A549 (cell line): ENCODE measurements around the gene CD9. TPM values are rescaled to one million over a fixed set of nuclear protein-coding genes. Genes with fewer than 3 reads are reported as not detected.

Experiments
- ATAC-seq, 2 experiments: fragments of 200-7000 bp in 1 of 2; fragments of >200 bp in 1 of 2; cut with Nextera tagmentation in 1 of 2; cut with Tn5 transposase in 1 of 2; 3 replicates each; pipeline versions ENCODE4 v1.8.0 to v1.9.1; 2018 to 2020; ENCODE audit warnings: mild to moderate bottlenecking in 1 of 2, moderate library complexity in 1 of 2
- CTCF ChIA-PET: fragments of 300-600 bp; sonication (Branson Sonifier 250); formaldehyde crosslinking; extraction: SDS; loops from one replicate; lab custom pipeline; 2021; ENCODE audit warnings: antibody characterized with exemption, inconsistent platforms; lab: Yijun Ruan, JAX
- POLR2A ChIA-PET: fragments of 350-600 bp; formaldehyde crosslinking; extraction: SDS; loops from one replicate; lab custom pipeline; 2021; ENCODE audit warnings: antibody characterized with exemption, inconsistent platforms; lab: Yijun Ruan, JAX
- DNase-seq, 2 experiments: peaks; one replicate each; pipeline versions ENCODE4 v3.0.0 to v3.0.0-alpha.2; 2011 to 2016; ENCODE audit warnings: low read depth in 1 of 2, low spot score in 1 of 2
- FAIRE-seq: peaks from 2 replicates; lab custom pipeline; 2011; peaks lifted over from hg19 to GRCh38; lab: Jason Lieb, UNC
- H3K27ac ChIP-seq, 2 experiments: fragments of >200 bp; sonication (Bioruptor Twin); formaldehyde crosslinking; 3 replicates each; pipeline ENCODE4 v1.5.1; 2016 to 2017
- H3K4me1 ChIP-seq: fragments of >200 bp; sonication (Bioruptor Twin); formaldehyde crosslinking; 3 replicates; pipeline ENCODE4 v1.6.1; 2016
- H3K4me2 ChIP-seq: fragments of >200 bp; sonication (Bioruptor Twin); formaldehyde crosslinking; 3 replicates; pipeline ENCODE4 v1.6.1; 2016
- H3K4me3 ChIP-seq: fragments of >200 bp; sonication (Bioruptor Twin); formaldehyde crosslinking; 3 replicates; pipeline ENCODE4 v1.5.1; 2016
- H3K9me3 ChIP-seq: fragments of >200 bp; sonication (Bioruptor Twin); formaldehyde crosslinking; 3 replicates; pipeline ENCODE4 v1.6.1; 2016
- CBX2 ChIP-seq: fragments of 200-600 bp; sonication (generic); IDR thresholded peaks from 2 replicates; pipeline ENCODE4 v1.6.1; 2016; ENCODE audit warnings: low read depth, mild to moderate bottlenecking, borderline replicate concordance
- CHD4 ChIP-seq: fragments of 200-600 bp; sonication (generic); IDR thresholded peaks from 2 replicates; pipeline ENCODE4 v1.6.1; 2016; ENCODE audit warnings: antibody characterized with exemption, mild to moderate bottlenecking, borderline replicate concordance
- CTCF ChIP-seq: fragments of >200 bp; sonication (Bioruptor Twin); formaldehyde crosslinking; IDR thresholded peaks from 3 replicates; pipeline ENCODE4 v1.5.1; 2016
- EHMT2 ChIP-seq: fragments of 200-600 bp; sonication (generic); IDR thresholded peaks from 2 replicates; pipeline ENCODE4 v1.6.1; 2016; ENCODE audit warnings: antibody characterized with exemption, low read depth, mild to moderate bottlenecking, moderate library complexity
- ELK1 ChIP-seq: fragments of 150-350 bp; IDR thresholded peaks from 2 replicates; pipeline ENCODE4 v1.6.1; 2014; ENCODE audit warnings: low read depth, mild to moderate bottlenecking, low read length
- FOSB ChIP-seq: fragments of 250-450 bp; sonication (Bioruptor Pico); IDR thresholded peaks from 2 replicates; pipeline ENCODE4 v1.5.0; 2020; ENCODE audit warnings: mild to moderate bottlenecking, moderate library complexity
- FOSL2 ChIP-seq, 2 experiments: fragments of 450-650 bp in 1 of 2; fragments of >200 bp in 1 of 2; sonication (Bioruptor Twin) in 1 of 2; formaldehyde crosslinking; IDR thresholded peaks; 2 replicates each; pipeline versions ENCODE4 v1.5.0 to v1.6.1; 2016 to 2020; ENCODE audit warnings: mild to moderate bottlenecking in 1 of 2, moderate library complexity in 1 of 2
- GATA3 ChIP-seq: IDR thresholded peaks from 2 replicates; pipeline ENCODE4 v1.6.1; 2012; ENCODE audit warnings: borderline replicate concordance
- JUN ChIP-seq, 2 experiments: fragments of >200 bp; sonication (Bioruptor Twin); formaldehyde crosslinking; IDR thresholded peaks; 2 replicates in 1 of 2; 3 replicates in 1 of 2; pipeline ENCODE4 v1.6.1; 2016 to 2017
- JUNB ChIP-seq: fragments of >200 bp; sonication (Bioruptor Twin); formaldehyde crosslinking; IDR thresholded peaks from 2 replicates; pipeline ENCODE4 v1.6.1; 2016
- MAZ ChIP-seq: fragments of 150-350 bp; IDR thresholded peaks from 2 replicates; pipeline ENCODE4 v1.6.1; 2014; ENCODE audit warnings: antibody characterized with exemption, low read depth, low read length, borderline replicate concordance
- NR3C1 ChIP-seq: fragments of >200 bp; sonication (Bioruptor Twin); formaldehyde crosslinking; IDR thresholded peaks from 3 replicates; pipeline ENCODE4 v1.6.1; 2017
- POLR2A ChIP-seq: IDR thresholded peaks from 2 replicates; pipeline ENCODE4 v1.6.1; 2012; ENCODE audit warnings: mild to moderate bottlenecking, low read length
- RAD21 ChIP-seq, 2 experiments: fragments of >200 bp in 1 of 2; sonication (Bioruptor Twin) in 1 of 2; formaldehyde crosslinking in 1 of 2; IDR thresholded peaks in 1 of 2; conservative IDR thresholded peaks in 1 of 2; 2 replicates in 1 of 2; 3 replicates in 1 of 2; pipeline ENCODE4 v1.6.1; 2012 to 2018; ENCODE audit warnings: inconsistent platforms in 1 of 2
- RARB ChIP-seq: fragments of 250-450 bp; sonication (Bioruptor Pico); IDR thresholded peaks from 2 replicates; pipeline ENCODE4 v1.8.0; 2021; ENCODE audit warnings: mild to moderate bottlenecking, moderate library complexity
- RFX5 ChIP-seq: fragments of 450-650 bp; IDR thresholded peaks from 2 replicates; pipeline ENCODE4 v1.7.1; 2014; ENCODE audit warnings: antibody characterized with exemption, mild to moderate bottlenecking, moderate library complexity
- RNF2 ChIP-seq: fragments of 200-600 bp; sonication (generic); IDR thresholded peaks from 2 replicates; pipeline ENCODE4 v1.6.1; 2016; ENCODE audit warnings: low read depth, mild to moderate bottlenecking, antibody characterized with exemption, moderate library complexity, borderline replicate concordance
- SREBF2 ChIP-seq: fragments of 450-650 bp; IDR thresholded peaks from 2 replicates; pipeline ENCODE4 v1.6.1; 2014; ENCODE audit warnings: mild to moderate bottlenecking, moderate library complexity
- TFCP2L1 ChIP-seq: fragments of 250-450 bp; sonication (Bioruptor Pico); IDR thresholded peaks from 2 replicates; pipeline ENCODE4 v1.5.0; 2021; ENCODE audit warnings: mild to moderate bottlenecking
- TP53 ChIP-seq: fragments of 250-450 bp; sonication (Bioruptor Pico); IDR thresholded peaks from 2 replicates; pipeline ENCODE4 v1.5.0; 2021; ENCODE audit warnings: mild to moderate bottlenecking, moderate library complexity
- ZC3H11A ChIP-seq: fragments of 450-650 bp; IDR thresholded peaks from 2 replicates; pipeline ENCODE4 v1.6.1; 2014; ENCODE audit warnings: antibody characterized with exemption, mild to moderate bottlenecking
- WGBS: methylation state at CpG from one replicate; pipeline ENCODE4 v1.1.6; 2017; ENCODE audit errors: missing lambda C conversion rate; 5-methylcytosine and 5-hydroxymethylcytosine counted together
- polyA plus RNA-seq, 4 experiments: library from polyadenylated mRNA; depleted of rRNA in 3 of 4; stranded (reverse); fragments of >200 nt; fragmentation: RNase III in 1 of 4; extraction: RNeasy Plus Mini Kit Qiagen cat#74134 plus additional on column Dnase treatment in 1 of 4; gene quantifications; 2 replicates in 3 of 4; 3 replicates in 1 of 4; pipeline ENCODE4 v1.2.3, GENCODE V29; 2011 to 2017
- TF ChIP-seq, protein P1 (sequence below): fragments of >200 bp; sonication (Bioruptor Twin); formaldehyde crosslinking; IDR thresholded peaks from 3 replicates; pipeline ENCODE4 v1.6.1; 2016

Gene CD9
- polyA plus RNA-seq, 2 of the 4 experiments (the other 2 are of a cell fraction): 116 to 185 TPM

DNA sequence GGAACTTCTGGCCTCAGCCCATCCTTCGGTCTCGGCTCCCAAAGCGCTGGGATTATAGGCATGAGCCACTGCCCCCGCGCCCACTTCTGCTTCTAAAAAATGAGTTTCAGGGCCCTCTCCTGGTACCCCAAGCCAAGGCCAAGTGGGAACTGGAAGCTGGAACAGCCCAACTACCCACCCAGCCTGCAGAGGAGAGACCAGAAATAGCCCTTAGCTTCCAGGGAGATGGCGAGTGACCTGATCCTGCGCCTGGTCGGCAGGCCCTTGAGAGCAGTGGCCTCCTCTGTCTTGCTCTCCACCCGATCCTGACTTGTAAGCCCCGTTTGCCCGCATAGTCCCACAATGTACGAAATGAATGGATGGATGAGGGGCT is 79.0 kb downstream of the CD9 start:
- Histone ChIP-seq H3K4me1 (peaks cover 40% of the 10 kb centered on the region), H3K4me2 (peak overlapping the region; percentile 92), H3K9me3 (no peaks in the 10 kb centered on the region), H3K27ac (peak overlapping the region; percentile 97), H3K4me3 (peak overlapping the region; percentile 9; the same call in 2 of the 3 replicates)
- POLR2A ChIA-PET: interaction anchor here (1.3 to 2.4 kb wide), 7 partner anchors 16 to 212 kb away, joined by 3 to 9 read pairs (median 7); partner anchors contain the start of genes CD9 and VAMP1
- DNase-seq (no peak), ATAC-seq (no peak), FAIRE-seq (no peak)
- 80% methylated on average over 12 of the region's 12 CpGs for WGBS
- CTCF ChIA-PET: interaction anchor here (0.6 to 10.2 kb wide), 50 partner anchors 8 to 318 kb away, joined by 3 to 529 read pairs (median 5); partner anchors contain the start of gene CD9
- TF ChIP-seq CBX2: no peak

- Histone ChIP-seq H3K4me1 (peaks cover 40% of the 10 kb centered on the region), H3K4me2 (peak overlapping the region; percentile 92), H3K4me3 (no peak overlapping the region; the same call in 2 of the 3 replicates), H3K27ac (peak overlapping the region; percentile 97), H3K9me3 (no peaks in the 10 kb centered on the region)
- no peak for DNase-seq
- no peak for FAIRE-seq
- peak; percentile 8 to 9 for ATAC-seq
- ChIA-PET CTCF (interaction anchor here (0.6 to 10.2 kb wide), 36 partner anchors 8 to 319 kb away, joined by 3 to 529 read pairs (median 6); partner anchors contain the start of gene CD9), POLR2A (interaction anchor here (1.3 to 2.4 kb wide), 5 partner anchors 16 to 207 kb away, joined by 3 to 7 read pairs (median 6); partner anchors contain the start of genes CD9 and VAMP1)
- TF ChIP-seq GATA3 (0 out of 2 replicates have a peak, but pooled peaks have one; percentile 5), POLR2A (no peak)
- WGBS: 53% methylated on average over 8 of the region's 8 CpGs
Measured at GRCh38 chr12:6279631-6280030, 79.4 kb downstream of the CD9 start.

- peaks cover 40% of the 10 kb centered on the region for H3K4me1 ChIP-seq
- TF ChIP-seq ZC3H11A (no peak), TP53 (CRISPR knock-in tag) (no peak), ELK1 (no peak), TFCP2L1 (CRISPR knock-in tag) (no peak), MAZ (no peak), SREBF2 (no peak), JUN (IDR thresholded peaks at IDR 0.05) (peak in 1 of 2 experiments; percentile 32; a peak in 1 of 5 replicates), CHD4 (no peak), NR3C1 (no peak), FOSB (CRISPR knock-in tag) (no peak), EHMT2 (no peak), RARB (CRISPR knock-in tag) (no peak), FOSL2 (IDR thresholded peaks at IDR 0.05) (peak; percentile 76), FOSL2 (CRISPR knock-in tag; IDR thresholded peaks at IDR 0.05) (peak; percentile 92), JUNB (peak; percentile 76), CTCF (no peak), RFX5 (no peak), RAD21 (conservative IDR thresholded peaks at IDR 0.05 in 1 of 2, IDR thresholded peaks at IDR 0.05 in 1 of 2) (peak in 1 of 2 experiments; percentile 8; a peak in 1 of 5 replicates), GATA3 (0 out of 2 replicates have a peak, but pooled peaks have one; percentile 12), RNF2 (no peak)
- TF ChIP-seq, protein P1, sequence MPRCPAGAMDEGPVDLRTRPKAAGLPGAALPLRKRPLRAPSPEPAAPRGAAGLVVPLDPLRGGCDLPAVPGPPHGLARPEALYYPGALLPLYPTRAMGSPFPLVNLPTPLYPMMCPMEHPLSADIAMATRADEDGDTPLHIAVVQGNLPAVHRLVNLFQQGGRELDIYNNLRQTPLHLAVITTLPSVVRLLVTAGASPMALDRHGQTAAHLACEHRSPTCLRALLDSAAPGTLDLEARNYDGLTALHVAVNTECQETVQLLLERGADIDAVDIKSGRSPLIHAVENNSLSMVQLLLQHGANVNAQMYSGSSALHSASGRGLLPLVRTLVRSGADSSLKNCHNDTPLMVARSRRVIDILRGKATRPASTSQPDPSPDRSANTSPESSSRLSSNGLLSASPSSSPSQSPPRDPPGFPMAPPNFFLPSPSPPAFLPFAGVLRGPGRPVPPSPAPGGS: no peak
- TF ChIP-seq, all 56 proteins: peak for 5
- DNase-seq: peak; percentile 86 to 87
- CTCF ChIA-PET: interaction anchor here (0.6 to 10.2 kb wide), 21 partner anchors 7 to 323 kb away, joined by 3 to 529 read pairs (median 8); partner anchors contain the start of gene CD9
- H3K27ac ChIP-seq: peak overlapping the region; percentile 97
- WGBS: 8% methylated on average over 2 of the region's 2 CpGs
- H3K4me3 ChIP-seq: no peak overlapping the region; the same call in 2 of the 3 replicates
- POLR2A ChIA-PET: interaction anchor here (1.3 to 2.4 kb wide), 5 partner anchors 15 to 207 kb away, joined by 3 to 7 read pairs (median 6); partner anchors contain the start of genes CD9 and VAMP1
- peak; percentile 77 for ATAC-seq
- peak; percentile 98 for FAIRE-seq
- H3K4me2 ChIP-seq: peak overlapping the region; percentile 92
- H3K9me3 ChIP-seq: no peaks in the 10 kb centered on the region
Measured at GRCh38 chr12:6280053-6280469, 79.9 kb downstream of the CD9 start.
